GM20000 (cell line): Measurements from ENCODE around the gene RASGEF1C.

Experiments
- DNase-seq: peaks from one replicate; pipeline ENCODE4 v3.0.0; 2012; ENCODE audit warnings: low spot score
- CTCF ChIP-seq: IDR thresholded peaks from 2 replicates; pipeline ENCODE4 v1.5.1; 2012; ENCODE audit warnings: mild to moderate bottlenecking, control low read depth; ENCODE audit errors: extremely low read depth, missing control alignments

Gene RASGEF1C

DNA sequence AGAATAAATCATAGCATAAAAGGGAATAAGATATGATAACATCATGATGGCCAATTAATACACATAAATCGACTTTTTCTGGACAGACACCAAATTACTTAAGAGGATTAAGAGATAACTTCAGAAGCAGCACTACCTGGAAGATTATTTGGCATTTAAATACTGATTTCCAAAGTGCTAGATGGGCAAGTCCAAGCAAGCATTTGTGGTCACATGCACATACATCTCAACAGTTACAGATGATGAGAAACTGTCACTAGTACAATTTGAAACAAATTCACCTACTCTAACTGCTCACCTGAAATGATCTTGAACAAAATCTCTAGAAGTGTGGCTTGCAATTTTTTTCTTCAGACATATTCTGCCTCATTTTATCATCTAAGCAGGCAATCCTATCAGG, 26.8 kb upstream of the RASGEF1C start:
- TF ChIP-seq CTCF: no peak
- no peak for DNase-seq

DNA sequence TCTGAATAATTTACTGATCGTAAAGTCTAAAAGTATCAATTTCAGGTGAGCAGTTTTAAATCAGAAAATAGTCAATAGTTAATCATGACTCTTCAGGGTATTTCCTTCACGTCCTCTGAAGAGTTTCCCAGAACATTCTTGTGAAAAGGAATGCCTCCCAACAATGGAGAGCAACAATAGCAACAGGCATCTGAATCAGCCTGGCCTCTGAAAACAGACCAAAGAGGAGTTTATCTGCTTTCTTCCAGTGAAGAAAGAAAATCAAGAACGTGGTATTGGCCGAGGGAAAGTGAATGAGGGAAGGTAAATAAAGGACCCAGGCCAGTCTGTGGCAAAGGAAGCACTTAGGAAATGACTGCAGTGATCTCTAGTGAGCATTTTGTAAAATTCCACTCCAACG, 26.1 kb upstream of the RASGEF1C start:
- no peak for DNase-seq

GRCh38 chr5:180234271-180234670, 25.3 kb upstream of the RASGEF1C start:
- DNase-seq: no peak
- no peak for TF ChIP-seq CTCF

More for the DNA sequence above, 26.1 kb upstream of the RASGEF1C start:
- TF ChIP-seq CTCF: no peak

- no peak for DNase-seq
- TF ChIP-seq CTCF: no peak
These were observed 24.7 kb upstream of the RASGEF1C start for GRCh38 chr5:180233729-180234128.

DNA sequence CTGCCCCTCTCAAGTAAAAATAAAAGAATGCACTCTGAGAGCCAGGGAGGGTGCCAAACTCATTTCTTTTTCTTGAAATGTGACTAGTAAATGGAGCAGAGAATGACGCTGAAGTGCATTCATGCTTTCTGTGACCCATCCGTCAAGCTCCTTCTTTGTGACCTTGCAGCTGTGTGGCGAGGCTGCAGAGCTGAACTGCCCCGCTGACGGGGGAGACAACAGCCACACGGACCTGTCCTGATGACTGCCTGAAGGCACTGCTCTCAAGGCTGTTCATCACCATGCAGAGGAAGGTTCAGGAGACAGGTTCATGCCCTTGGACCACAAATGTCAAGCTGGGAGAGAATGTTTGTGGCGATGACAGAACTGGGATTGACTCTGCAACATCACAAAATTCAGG, 21.0 kb upstream of the RASGEF1C start:
- TF ChIP-seq CTCF: no peak
- DNase-seq: no peak

DNA sequence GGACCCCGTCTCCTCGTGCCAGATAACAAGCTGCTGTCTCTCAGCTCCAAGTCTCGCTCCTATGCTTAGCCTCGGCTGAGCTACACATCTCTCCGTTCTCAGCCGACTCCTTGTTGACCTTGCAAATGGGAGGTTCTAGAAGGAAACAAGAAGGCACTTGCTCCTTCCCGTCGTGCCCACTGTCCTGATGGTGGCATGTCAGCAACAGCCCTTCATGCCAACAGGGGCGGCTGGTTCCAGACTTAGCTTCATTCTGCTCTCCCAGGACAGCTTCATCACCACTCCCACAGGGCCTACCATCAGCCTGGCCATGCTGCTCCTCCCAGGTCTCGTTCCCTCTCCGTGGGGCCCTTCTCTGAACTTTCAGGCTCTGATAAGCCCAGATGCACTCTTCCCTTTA, 13.0 kb upstream of the RASGEF1C start:
- no peak for DNase-seq
- TF ChIP-seq CTCF: no peak

GRCh38 chr5:180217797-180218196, 8.8 kb upstream of the RASGEF1C start:
- DNase-seq: no peak

More at GRCh38 chr5:180217797-180218196, 8.8 kb upstream of the RASGEF1C start:
- TF ChIP-seq CTCF: no peak
